SK-N-SH treated with all-trans-retinoic acid at 6 μM for 48 hours (cell line): ENCODE data around the gene AMIGO1.

Experiments used
- ATAC-seq: fragments of 200-7000 bp; cut with Tn5 transposase; 3 replicates; pipeline ENCODE4 v1.9.1; 2020; ENCODE audit warnings: mild to moderate bottlenecking, moderate library complexity
- ARNTL ChIP-seq: fragments of 450-650 bp; formaldehyde crosslinking; IDR thresholded peaks from 2 replicates; pipeline ENCODE4 v1.5.0; 2020; ENCODE audit warnings: low read depth, mild to moderate bottlenecking, moderate library complexity, borderline replicate concordance
- CSRNP3 ChIP-seq: fragments of 250-450 bp; sonication (Bioruptor Pico); IDR thresholded peaks from 2 replicates; pipeline ENCODE4 v1.5.1; 2021; ENCODE audit warnings: mild to moderate bottlenecking, moderate library complexity
- ESRRG ChIP-seq: fragments of 250-450 bp; sonication (Bioruptor Pico); IDR thresholded peaks from 2 replicates; pipeline ENCODE4 v1.6.1; 2021; ENCODE audit warnings: mild to moderate bottlenecking
- GLIS3 ChIP-seq: fragments of 250-450 bp; sonication (Bioruptor Pico); IDR thresholded peaks from 2 replicates; pipeline ENCODE4 v1.5.0; 2020; ENCODE audit warnings: mild to moderate bottlenecking, moderate library complexity
- ISL1 ChIP-seq: fragments of 250-450 bp; sonication (Bioruptor Pico); IDR thresholded peaks from 2 replicates; pipeline ENCODE4 v2.1.2; 2022; ENCODE audit warnings: mild to moderate bottlenecking, moderate library complexity
- OSR1 ChIP-seq: fragments of 250-450 bp; sonication (Bioruptor Pico); IDR thresholded peaks from 2 replicates; pipeline ENCODE4 v1.8.0; 2022; ENCODE audit warnings: moderate library complexity, mild to moderate bottlenecking, inconsistent platforms
- PATZ1 ChIP-seq: fragments of 250-450 bp; sonication (Bioruptor Pico); IDR thresholded peaks from 2 replicates; pipeline ENCODE4 v1.8.0; 2020; ENCODE audit warnings: mild to moderate bottlenecking, moderate library complexity, borderline replicate concordance
- POU6F1 ChIP-seq: fragments of 250-450 bp; sonication (Bioruptor Pico); IDR thresholded peaks from 2 replicates; pipeline ENCODE4 v1.8.0; 2021; ENCODE audit warnings: low read depth, mild to moderate bottlenecking, moderate library complexity, borderline replicate concordance
- PPARA ChIP-seq: fragments of 250-450 bp; sonication (Bioruptor Pico); IDR thresholded peaks from 2 replicates; pipeline ENCODE4 v1.5.0; 2020; ENCODE audit warnings: mild to moderate bottlenecking, borderline replicate concordance
- RARB ChIP-seq: fragments of 250-450 bp; sonication (Bioruptor Pico); IDR thresholded peaks from 2 replicates; pipeline ENCODE4 v1.8.0; 2021; ENCODE audit warnings: mild to moderate bottlenecking, moderate library complexity
- SNAI2 ChIP-seq: fragments of 250-450 bp; sonication (Bioruptor Pico); IDR thresholded peaks from 2 replicates; pipeline ENCODE4 v1.5.0; 2020; ENCODE audit warnings: mild to moderate bottlenecking, moderate library complexity
- TCF4 ChIP-seq: fragments of 250-450 bp; sonication (Bioruptor Pico); IDR thresholded peaks from 2 replicates; pipeline ENCODE4 v1.8.0; 2021; ENCODE audit warnings: mild to moderate bottlenecking, moderate library complexity, borderline replicate concordance
- TOX ChIP-seq: fragments of 250-450 bp; sonication (Bioruptor Pico); IDR thresholded peaks from 2 replicates; pipeline ENCODE4 v1.8.0; 2021; ENCODE audit warnings: mild to moderate bottlenecking, moderate library complexity, borderline replicate concordance
- TSHZ2 ChIP-seq: fragments of 250-450 bp; sonication (Bioruptor Pico); IDR thresholded peaks from 2 replicates; pipeline ENCODE4 v1.5.0; 2020; ENCODE audit warnings: mild to moderate bottlenecking, moderate library complexity
- ZC3H10 ChIP-seq: fragments of 250-450 bp; sonication (Bioruptor Pico); IDR thresholded peaks from 2 replicates; pipeline ENCODE4 v1.5.1; 2021; ENCODE audit warnings: mild to moderate bottlenecking, moderate library complexity
- ZFP3 ChIP-seq: fragments of 250-450 bp; sonication (Bioruptor Pico); IDR thresholded peaks from 2 replicates; pipeline ENCODE4 v1.5.0; 2020; ENCODE audit warnings: mild to moderate bottlenecking, moderate library complexity
- ZFP30 ChIP-seq: fragments of 450-650 bp; formaldehyde crosslinking; IDR thresholded peaks from 2 replicates; pipeline ENCODE4 v1.5.0; 2022; ENCODE audit warnings: mild to moderate bottlenecking, moderate library complexity
- ZNF565 ChIP-seq: fragments of 450-650 bp; formaldehyde crosslinking; conservative IDR thresholded peaks from 2 replicates; pipeline ENCODE4 v1.5.0; 2020; ENCODE audit warnings: low read depth, mild to moderate bottlenecking, moderate library complexity
- ZNF70 ChIP-seq: fragments of 450-650 bp; formaldehyde crosslinking; IDR thresholded peaks from 2 replicates; pipeline ENCODE4 v1.5.0; 2020; ENCODE audit warnings: mild to moderate bottlenecking, moderate library complexity
- ZNF8 ChIP-seq: fragments of 450-650 bp; formaldehyde crosslinking; IDR thresholded peaks from 2 replicates; pipeline ENCODE4 v1.5.0; 2020; ENCODE audit warnings: mild to moderate bottlenecking, moderate library complexity

Gene AMIGO1

GRCh38 chr1:109516872-109517271 lies 7.3 kb upstream of the AMIGO1 start:
- ATAC-seq: no peak; the same call in 2 of the 3 replicates
- TF ChIP-seq ARNTL (CRISPR knock-in tag) (no peak), ZFP3 (CRISPR knock-in tag) (no peak), TSHZ2 (CRISPR knock-in tag) (no peak), POU6F1 (CRISPR knock-in tag) (no peak), GLIS3 (CRISPR knock-in tag) (no peak), ZFP30 (CRISPR knock-in tag) (no peak), ZC3H10 (CRISPR knock-in tag) (no peak), CSRNP3 (CRISPR knock-in tag) (no peak), TCF4 (CRISPR knock-in tag) (no peak), SNAI2 (CRISPR knock-in tag) (no peak), ISL1 (no peak), ESRRG (no peak), TOX (CRISPR knock-in tag) (no peak), PPARA (CRISPR knock-in tag) (no peak), PATZ1 (CRISPR knock-in tag) (no peak), ZNF565 (CRISPR knock-in tag) (no peak)

GRCh38 chr1:109514846-109515245 lies 5.3 kb upstream of the AMIGO1 start:
- peak; percentile 39; the same call in 1 of the 3 replicates for ATAC-seq
- no peak for TF ChIP-seq ZNF8 (CRISPR knock-in tag)
- no peak for TF ChIP-seq ZNF70 (CRISPR knock-in tag)
- no peak for TF ChIP-seq CSRNP3 (CRISPR knock-in tag)

GRCh38 chr1:109513110-109513710 lies 3.7 kb upstream of the AMIGO1 start:
- no peak for ATAC-seq
- no peak for TF ChIP-seq CSRNP3 (CRISPR knock-in tag)
- no peak for TF ChIP-seq GLIS3 (CRISPR knock-in tag)
- TF ChIP-seq ZNF8 (CRISPR knock-in tag): no peak
- TF ChIP-seq PATZ1 (CRISPR knock-in tag): no peak
- TF ChIP-seq ZNF565 (CRISPR knock-in tag): no peak
- TF ChIP-seq SNAI2 (CRISPR knock-in tag): no peak
- TF ChIP-seq ARNTL (CRISPR knock-in tag): no peak
- TF ChIP-seq POU6F1 (CRISPR knock-in tag): no peak
- no peak for TF ChIP-seq RARB
- no peak for TF ChIP-seq ZNF70 (CRISPR knock-in tag)
- no peak for TF ChIP-seq ISL1
- TF ChIP-seq ZFP30 (CRISPR knock-in tag): no peak
- TF ChIP-seq TOX (CRISPR knock-in tag): no peak
- no peak for TF ChIP-seq ZFP3 (CRISPR knock-in tag)
- no peak for TF ChIP-seq OSR1 (CRISPR knock-in tag)
